AG04450 (cell line): ENCODE data around the gene NKIRAS2. TPM values are rescaled to one million over a fixed set of nuclear protein-coding genes. Genes with fewer than 3 reads are reported as not detected.

ENCODE experiments used
- CTCF ChIA-PET: fragments of 300-600, 350-600 bp; formaldehyde crosslinking; extraction: SDS; loops from one replicate; lab custom pipeline; 2022; ENCODE audit warnings: antibody characterized with exemption, inconsistent platforms; lab: Charles Lee
- POLR2A ChIA-PET: fragments of 350-600 bp; formaldehyde crosslinking; extraction: SDS; loops from one replicate; lab custom pipeline; 2021; ENCODE audit warnings: antibody characterized with exemption, inconsistent platforms; lab: Yijun Ruan, JAX
- DNase-seq: peaks from one replicate; pipeline ENCODE4 v3.0.0-alpha.2; 2011; ENCODE audit warnings: low read depth, low spot score
- H3K27ac ChIP-seq: one replicate; pipeline ENCODE4 v1.5.1; 2012; ENCODE audit warnings: low read depth, low read length, control low read depth
- H3K27me3 ChIP-seq: one replicate; pipeline ENCODE4 v1.6.0; 2012; ENCODE audit warnings: low read length; ENCODE audit not compliant: control insufficient read depth, insufficient read depth
- H3K4me3 ChIP-seq: 2 replicates; pipeline ENCODE4 v1.5.1; 2011; ENCODE audit warnings: mild to moderate bottlenecking, low read depth, low read length, control low read depth
- H3K9me3 ChIP-seq: 2 replicates; pipeline ENCODE4 v1.5.1; 2012; ENCODE audit warnings: low read length; ENCODE audit not compliant: control insufficient read depth, insufficient read depth
- CTCF ChIP-seq: IDR thresholded peaks from 2 replicates; pipeline ENCODE4 v1.5.1; 2011; ENCODE audit warnings: low read depth, low read length, control low read depth, inconsistent platforms
- polyA plus RNA-seq: library from polyadenylated mRNA; depleted of rRNA; stranded (reverse); fragments of >200 nt; gene quantifications from 2 replicates; pipeline ENCODE4 v1.2.3, GENCODE V29; 2011

The NKIRAS2 gene
- polyA plus RNA-seq, 1 experiment, result 46.5 TPM

- H3K27ac ChIP-seq, result no peak overlapping the region
- H3K9me3 ChIP-seq, result no peaks in the 10 kb centered on the region
- ChIA-PET CTCF (no interaction called here), POLR2A (interaction anchor here (0.6 to 0.7 kb wide), 2 partner anchors 11 to 67 kb away, joined by 3 to 5 read pairs; no protein-coding TSS in a partner anchor)
- no peak overlapping the region for H3K4me3 ChIP-seq
- DNase-seq, result no peak
- H3K27me3 ChIP-seq, result no peaks in the 10 kb centered on the region
- no peak for TF ChIP-seq CTCF
Observed at GRCh38 chr17:41986634-41987033, 33.3 kb upstream of the NKIRAS2 start.

GRCh38 chr17:41987642-41988041, 32.2 kb upstream of the NKIRAS2 start:
- ChIA-PET CTCF (interaction anchor here (0.6 kb wide), 1 partner anchor 651 kb away, joined by 4 read pairs; no protein-coding TSS in a partner anchor), POLR2A (interaction anchor here (0.6 kb wide), 1 partner anchor 21 kb away, joined by 9 read pairs; no protein-coding TSS in a partner anchor)

GRCh38 chr17:41988418-41988817, 31.5 kb upstream of the NKIRAS2 start:
- DNase-seq, result no peak
- TF ChIP-seq CTCF, result no peak
- Histone ChIP-seq H3K27ac (no peak overlapping the region), H3K9me3 (no peaks in the 10 kb centered on the region), H3K27me3 (no peaks in the 10 kb centered on the region), H3K4me3 (no peak overlapping the region)
- POLR2A ChIA-PET, result no interaction called here
- CTCF ChIA-PET, result no interaction called here

More at GRCh38 chr17:41987642-41988041, 32.2 kb upstream of the NKIRAS2 start:
- H3K27ac ChIP-seq, result no peak overlapping the region
- no peak overlapping the region for H3K4me3 ChIP-seq
- no peak for TF ChIP-seq CTCF
- no peaks in the 10 kb centered on the region for H3K9me3 ChIP-seq
- DNase-seq, result no peak
- H3K27me3 ChIP-seq, result no peaks in the 10 kb centered on the region

GRCh38 chr17:41989702-41990419, 30.0 kb upstream of the NKIRAS2 start:
- TF ChIP-seq CTCF, result no peak
- Histone ChIP-seq H3K27me3 (no peaks in the 10 kb centered on the region), H3K9me3 (no peaks in the 10 kb centered on the region), H3K27ac (no peak overlapping the region), H3K4me3 (no peak overlapping the region)
- no peak for DNase-seq
- ChIA-PET POLR2A (no interaction called here), CTCF (interaction anchor here (1.5 kb wide), 1 partner anchor 30 kb away, joined by 7 read pairs; the partner anchor contains the start of gene NKIRAS2)

- TF ChIP-seq CTCF, result no peak
- Histone ChIP-seq H3K27me3 (no peaks in the 10 kb centered on the region), H3K27ac (no peak overlapping the region), H3K4me3 (no peak overlapping the region), H3K9me3 (no peaks in the 10 kb centered on the region)
- CTCF ChIA-PET, result interaction anchor here (0.6 to 0.7 kb wide), 2 partner anchors 29 to 159 kb away, joined by 3 to 4 read pairs; no protein-coding TSS in a partner anchor
- DNase-seq, result no peak
- POLR2A ChIA-PET, result no interaction called here
Observed at GRCh38 chr17:41992576-41992975, 27.3 kb upstream of the NKIRAS2 start.
